ENCODE results near the gene MB. TPM values are rescaled to one million over a fixed set of nuclear protein-coding genes. Genes with fewer than 3 reads are reported as not detected.

The MB gene
- total RNA-seq, 4 donors from 2014 or later = 4.3 to 17.8 (median 9.1) TPM

DNA sequence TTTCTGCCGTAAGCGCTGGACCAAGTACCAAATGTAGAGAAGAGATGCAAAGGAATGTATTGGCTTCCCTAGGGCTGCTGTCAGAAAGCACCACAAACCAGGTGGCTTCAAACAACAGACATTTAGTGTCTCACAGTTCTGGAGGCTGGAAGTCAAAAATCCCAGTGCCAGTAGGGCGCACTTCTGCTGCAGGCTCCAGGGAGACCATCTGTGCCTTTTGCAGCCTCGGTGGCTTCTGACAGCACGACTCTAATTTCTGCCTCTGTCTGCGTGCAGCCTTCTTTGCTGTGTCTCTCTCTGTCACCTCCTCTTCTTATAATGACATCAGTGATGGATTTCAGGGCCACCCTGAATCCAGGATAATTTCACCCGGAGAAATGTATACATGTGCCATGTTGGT is 34.0 kb upstream of the MB start:
- no peak overlapping the region for H3K27ac ChIP-seq
- peaks cover 1% of the 10 kb centered on the region for H3K36me3 ChIP-seq
- H3K4me3 ChIP-seq = no peak overlapping the region
- TF ChIP-seq POLR2A (IDR thresholded peaks at IDR 0.05) = no peak
- TF ChIP-seq, protein P1, sequence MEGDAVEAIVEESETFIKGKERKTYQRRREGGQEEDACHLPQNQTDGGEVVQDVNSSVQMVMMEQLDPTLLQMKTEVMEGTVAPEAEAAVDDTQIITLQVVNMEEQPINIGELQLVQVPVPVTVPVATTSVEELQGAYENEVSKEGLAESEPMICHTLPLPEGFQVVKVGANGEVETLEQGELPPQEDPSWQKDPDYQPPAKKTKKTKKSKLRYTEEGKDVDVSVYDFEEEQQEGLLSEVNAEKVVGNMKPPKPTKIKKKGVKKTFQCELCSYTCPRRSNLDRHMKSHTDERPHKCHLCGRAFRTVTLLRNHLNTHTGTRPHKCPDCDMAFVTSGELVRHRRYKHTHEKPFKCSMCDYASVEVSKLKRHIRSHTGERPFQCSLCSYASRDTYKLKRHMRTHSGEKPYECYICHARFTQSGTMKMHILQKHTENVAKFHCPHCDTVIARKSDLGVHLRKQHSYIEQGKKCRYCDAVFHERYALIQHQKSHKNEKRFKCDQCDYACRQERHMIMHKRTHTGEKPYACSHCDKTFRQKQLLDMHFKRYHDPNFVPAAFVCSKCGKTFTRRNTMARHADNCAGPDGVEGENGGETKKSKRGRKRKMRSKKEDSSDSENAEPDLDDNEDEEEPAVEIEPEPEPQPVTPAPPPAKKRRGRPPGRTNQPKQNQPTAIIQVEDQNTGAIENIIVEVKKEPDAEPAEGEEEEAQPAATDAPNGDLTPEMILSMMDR (IDR thresholded peaks at IDR 0.05) = no peak
- no peak for TF ChIP-seq EP300 (IDR thresholded peaks at IDR 0.05)
- TF ChIP-seq POLR2AphosphoS5 (IDR thresholded peaks at IDR 0.05) = no peak
- no peaks in the 10 kb centered on the region for H3K27me3 ChIP-seq
- WGBS = 94% methylated on average over 7 of the region's 7 CpGs
- no peaks in the 10 kb centered on the region for H3K9me3 ChIP-seq
- peaks cover 26% of the 10 kb centered on the region for H3K4me1 ChIP-seq
- no peak for DNase-seq (ENCODE audit: low spot score in 2 of 2)

DNA sequence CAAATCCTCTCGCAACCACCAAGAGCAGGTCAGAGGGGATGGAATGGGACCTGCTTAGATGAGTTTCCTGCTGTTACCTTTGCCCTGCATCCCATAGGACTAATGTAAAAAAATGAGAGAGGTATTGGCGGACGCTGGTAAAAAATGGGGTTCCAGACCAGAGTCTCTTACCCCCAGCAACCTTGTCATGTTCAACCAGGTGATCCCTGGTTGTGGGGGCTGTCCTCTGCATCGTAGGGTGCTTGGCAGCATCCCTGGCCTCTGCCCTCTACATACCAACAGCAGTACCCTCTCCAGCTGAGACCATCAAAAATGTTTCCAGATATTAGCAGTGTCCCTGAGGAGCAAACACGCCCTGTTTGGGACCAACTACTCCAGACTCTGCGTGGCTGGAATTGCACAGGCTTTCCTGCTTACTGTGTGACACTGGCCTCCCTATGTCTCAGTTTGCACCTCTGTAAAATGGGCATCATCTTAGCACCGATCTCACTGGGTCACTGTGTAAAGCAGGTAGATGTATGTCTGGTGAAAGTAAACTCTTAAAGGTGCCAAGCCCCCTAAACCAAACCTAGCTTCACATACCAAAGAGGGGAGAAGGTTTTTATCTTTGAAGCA is 32.6 kb upstream of the MB start:
- DNase-seq (ENCODE audit: low spot score in 2 of 2) = no peak
- Histone ChIP-seq H3K9me3 (no peaks in the 10 kb centered on the region), H3K27ac (no peak overlapping the region), H3K27me3 (no peaks in the 10 kb centered on the region), H3K4me3 (peak overlapping the region; percentile 70), H3K36me3 (no peaks in the 10 kb centered on the region), H3K4me1 (peaks cover 26% of the 10 kb centered on the region)
- WGBS = 69% methylated on average over 7 of the region's 7 CpGs
- TF ChIP-seq EP300 (IDR thresholded peaks at IDR 0.05) (no peak), POLR2A (IDR thresholded peaks at IDR 0.05) (no peak), POLR2AphosphoS5 (IDR thresholded peaks at IDR 0.05) (no peak)
- TF ChIP-seq, protein P1 (IDR thresholded peaks at IDR 0.05) = no peak

DNA sequence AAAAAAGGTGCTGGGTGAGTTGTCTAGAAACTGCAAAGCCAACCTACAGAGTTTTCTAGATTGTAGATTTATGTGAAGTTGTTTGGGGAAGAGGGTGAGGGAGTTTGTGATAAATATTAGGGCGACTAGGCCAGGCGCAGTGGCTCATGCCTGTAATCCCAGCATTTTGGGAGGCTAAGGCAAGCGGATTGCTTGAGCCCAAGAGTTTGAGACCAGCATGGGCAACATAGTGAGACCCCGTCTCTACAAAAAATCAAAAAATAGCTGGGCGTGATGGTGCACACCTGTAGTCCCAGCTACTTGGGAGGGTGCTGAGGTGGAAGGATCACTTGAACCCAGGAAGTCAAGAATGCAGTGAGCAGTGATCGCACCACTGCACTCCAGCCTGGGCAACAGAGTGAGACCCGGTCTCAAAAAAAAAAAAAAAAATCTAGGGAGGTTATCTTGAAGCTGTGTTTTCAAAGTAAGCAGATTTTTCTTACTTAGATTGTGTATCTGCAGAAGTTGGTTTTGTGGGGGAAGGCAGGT is 32.0 kb upstream of the MB start:
- TF ChIP-seq POLR2AphosphoS5 (IDR thresholded peaks at IDR 0.05) (no peak), EP300 (IDR thresholded peaks at IDR 0.05) (no peak), POLR2A (IDR thresholded peaks at IDR 0.05) (no peak)
- TF ChIP-seq, protein P1 (IDR thresholded peaks at IDR 0.05) = no peak
- no peaks in the 10 kb centered on the region for H3K36me3 ChIP-seq
- H3K27ac ChIP-seq = peak overlapping the region; percentile 91
- H3K9me3 ChIP-seq = no peaks in the 10 kb centered on the region
- DNase-seq (ENCODE audit: low spot score in 2 of 2) = no peak
- H3K4me1 ChIP-seq = peaks cover 26% of the 10 kb centered on the region
- H3K27me3 ChIP-seq = no peaks in the 10 kb centered on the region
- H3K4me3 ChIP-seq = peak overlapping the region; percentile 70
- 47% methylated on average over 7 of the region's 7 CpGs for WGBS

DNA sequence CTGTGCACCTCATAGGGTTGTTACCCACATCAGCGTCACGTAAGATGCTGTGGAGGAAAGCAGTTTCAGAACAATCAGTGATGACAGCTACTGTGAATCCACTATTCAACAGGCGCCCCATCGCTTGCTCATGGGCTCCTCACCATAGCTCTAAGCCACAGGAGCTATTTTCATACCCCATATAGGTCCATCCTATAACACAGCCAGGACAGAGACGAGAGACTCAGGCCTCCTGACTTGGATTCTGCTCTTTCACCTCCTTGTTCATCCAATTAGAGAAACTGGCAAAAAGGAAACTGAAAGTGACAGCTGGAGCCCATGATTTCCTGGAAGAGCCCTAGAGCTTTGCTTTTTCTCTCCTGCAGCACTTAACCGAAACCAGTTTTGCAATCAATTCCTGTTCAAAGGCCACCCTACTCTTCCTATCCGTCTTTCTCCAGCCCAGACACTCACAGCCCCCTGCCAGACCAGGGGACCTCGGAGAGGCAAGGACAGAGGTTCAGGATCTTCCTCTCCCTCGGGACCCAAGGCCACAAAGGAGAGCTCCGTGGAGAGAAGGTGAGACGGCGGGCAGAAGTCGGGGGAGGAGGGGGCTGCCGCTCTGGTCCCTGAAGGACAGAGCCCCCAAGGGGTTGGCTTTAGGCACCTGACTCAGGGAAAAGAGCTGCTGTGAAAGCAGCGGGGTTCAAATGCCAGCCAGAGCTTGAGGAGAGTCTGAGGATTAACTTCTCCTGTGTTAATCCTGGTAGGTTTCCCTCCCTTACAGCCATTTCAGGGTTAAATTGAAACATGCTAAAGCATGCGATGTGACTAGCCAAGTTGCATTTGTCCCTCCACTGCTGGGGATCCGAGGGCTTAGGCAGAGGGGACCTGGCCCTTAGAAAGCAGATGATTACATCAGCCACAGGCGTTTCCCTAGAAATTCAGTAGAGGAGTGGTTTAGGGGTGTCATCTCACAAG is 31.2 kb upstream of the MB start, which contains the start of gene APOL6:
APOL6 (plus strand) TSS at position 381 of the 960 bp plus-strand sequence. CDS start 7,980 bp downstream, outside the sequence.
- Histone ChIP-seq H3K27ac (peak within 1 kb of the TSS; percentile 91), H3K36me3 (no peaks in the 10 kb centered on the region), H3K27me3 (no peaks in the 10 kb centered on the region), H3K9me3 (no peaks in the 10 kb centered on the region), H3K4me1 (peaks cover 26% of the 10 kb centered on the region), H3K4me3 (peak within 1 kb of the TSS; percentile 70)
- WGBS = 2% methylated on average over 18 of the region's 18 CpGs
- DNase-seq (ENCODE audit: low spot score in 2 of 2) = peak in 1 of 2 donors; percentile 64
- TF ChIP-seq POLR2A (IDR thresholded peaks at IDR 0.05) = no peak

DNA sequence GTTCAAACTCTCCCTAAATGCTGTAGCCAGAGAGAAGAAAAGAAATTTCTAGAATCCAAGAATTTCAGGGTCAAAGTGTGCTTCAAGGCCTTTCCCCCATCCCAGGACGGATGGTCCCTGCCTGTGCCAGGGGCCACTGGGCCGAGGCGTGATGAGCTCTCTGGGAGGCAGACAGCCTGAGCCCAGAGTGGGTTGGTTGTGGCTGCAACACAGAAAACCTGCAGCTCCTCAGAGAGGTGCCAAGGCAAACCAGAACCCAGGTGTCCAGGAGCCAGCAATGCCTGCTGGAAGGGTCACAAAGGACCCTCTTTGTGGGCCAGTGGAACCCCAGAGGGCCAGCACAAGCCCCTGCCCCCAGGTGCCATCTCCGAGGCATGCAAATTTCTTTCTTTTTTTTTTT is 28.5 kb upstream of the MB start:
- no peaks in the 10 kb centered on the region for H3K36me3 ChIP-seq
- 100% methylated on average over 3 of the region's 4 CpGs for WGBS
- no peak overlapping the region for H3K27ac ChIP-seq
- DNase-seq (ENCODE audit: low spot score in 2 of 2) = no peak
- H3K9me3 ChIP-seq = no peaks in the 10 kb centered on the region
- TF ChIP-seq EP300 (IDR thresholded peaks at IDR 0.05) (no peak), POLR2A (IDR thresholded peaks at IDR 0.05) (no peak), POLR2AphosphoS5 (IDR thresholded peaks at IDR 0.05) (no peak)
- TF ChIP-seq, protein P1 (IDR thresholded peaks at IDR 0.05) = no peak
- peaks cover 26% of the 10 kb centered on the region for H3K4me1 ChIP-seq
- H3K27me3 ChIP-seq = no peaks in the 10 kb centered on the region
- H3K4me3 ChIP-seq = no peak overlapping the region
